Neuronal stem cell (in vitro differentiated cells): ENCODE results near the gene ADAMTS17.

Experiments
- DNase-seq: peaks from one replicate; pipeline ENCODE4 v3.0.0-alpha.2; 2013; ENCODE audit warnings: low spot score
- H2AFZ ChIP-seq: one replicate; pipeline ENCODE4 v1.6.1; 2013; ENCODE audit warnings: mild to moderate bottlenecking, low read length, inconsistent platforms
- H2AK5ac ChIP-seq: 2 replicates; pipeline ENCODE4 v1.6.1; 2013; ENCODE audit warnings: low read depth, mild to moderate bottlenecking, inconsistent platforms, low read length, moderate library complexity, mixed read lengths
- H2BK120ac ChIP-seq: 2 replicates; pipeline ENCODE4 v1.6.1; 2013; ENCODE audit warnings: low read depth, mild to moderate bottlenecking, inconsistent platforms, low read length, moderate library complexity, mixed read lengths
- H2BK12ac ChIP-seq: one replicate; pipeline ENCODE4 v1.6.1; 2013; ENCODE audit warnings: low read length, inconsistent platforms
- H2BK15ac ChIP-seq: 2 replicates; pipeline ENCODE4 v1.6.1; 2013; ENCODE audit warnings: mild to moderate bottlenecking, low read length, inconsistent platforms, mixed read lengths
- H2BK5ac ChIP-seq: one replicate; pipeline ENCODE4 v1.6.1; 2013; ENCODE audit warnings: inconsistent platforms, mild to moderate bottlenecking, low read length, moderate library complexity
- H3K14ac ChIP-seq: one replicate; pipeline ENCODE4 v1.6.1; 2013; ENCODE audit warnings: low read length, inconsistent platforms
- H3K18ac ChIP-seq: 2 replicates; pipeline ENCODE4 v1.6.1; 2013; ENCODE audit warnings: low read length, inconsistent platforms
- H3K23ac ChIP-seq: 2 replicates; pipeline ENCODE4 v1.6.1; 2013; ENCODE audit warnings: low read depth, mild to moderate bottlenecking, mixed read lengths, low read length, inconsistent platforms; ENCODE audit not compliant: poor library complexity
- H3K27ac ChIP-seq: replicated peaks from 3 replicates; pipeline ENCODE4 v1.5.1; 2013; ENCODE audit warnings: low read length, inconsistent platforms
- H3K27me3 ChIP-seq, 3 experiments: 2 replicates each; pipeline ENCODE4 v1.6.1; 2013; ENCODE audit warnings: low read length in 3 of 3, mild to moderate bottlenecking in 2 of 3, inconsistent platforms in 1 of 3, low read depth in 1 of 3, mixed read lengths in 1 of 3, moderate library complexity in 1 of 3; ENCODE audit not compliant: control insufficient read depth in 3 of 3, insufficient read depth in 3 of 3
- H3K36me3 ChIP-seq, 2 donors: replicated peaks in 1 of 2; 2 replicates each; pipeline ENCODE4 v1.6.1; 2013; ENCODE audit warnings: low read length in 2 of 2; ENCODE audit not compliant: control insufficient read depth in 2 of 2, insufficient read depth in 2 of 2
- H3K4ac ChIP-seq: 2 replicates; pipeline ENCODE4 v1.6.1; 2013; ENCODE audit warnings: inconsistent platforms, mild to moderate bottlenecking, low read length, moderate library complexity
- H3K4me1 ChIP-seq, 2 donors: 1 replicate in 1 of 2; 2 replicates in 1 of 2; pipeline ENCODE4 v1.6.1; 2013; ENCODE audit warnings: low read length in 2 of 2, low read depth in 1 of 2; ENCODE audit not compliant: control insufficient read depth in 2 of 2, insufficient read depth in 1 of 2
- H3K4me2 ChIP-seq: one replicate; pipeline ENCODE4 v1.6.1; 2013; ENCODE audit warnings: mild to moderate bottlenecking, low read length, inconsistent platforms; ENCODE audit not compliant: insufficient read depth, poor library complexity, severe bottlenecking
- H3K4me3 ChIP-seq, 2 donors: 2 replicates each; pipeline ENCODE4 v1.5.1; 2013; ENCODE audit warnings: low read length in 2 of 2, mild to moderate bottlenecking in 2 of 2, inconsistent platforms in 1 of 2, moderate library complexity in 1 of 2
- H3K79me1 ChIP-seq: one replicate; pipeline ENCODE4 v1.6.1; 2013; ENCODE audit warnings: low read depth, mild to moderate bottlenecking, inconsistent platforms, low read length, moderate library complexity
- H3K9ac ChIP-seq: one replicate; pipeline ENCODE4 v1.6.1; 2013; ENCODE audit warnings: mild to moderate bottlenecking, low read depth, low read length, inconsistent platforms; ENCODE audit not compliant: poor library complexity
- H3K9me3 ChIP-seq, 2 donors: replicated peaks in 1 of 2; 2 replicates each; pipeline versions ENCODE3 to v1.6.1; 2013; ENCODE audit warnings: low read length in 2 of 2, mild to moderate bottlenecking in 2 of 2, inconsistent platforms in 1 of 2, low read depth in 1 of 2, mixed read lengths in 1 of 2, moderate library complexity in 1 of 2; ENCODE audit not compliant: control insufficient read depth in 2 of 2, insufficient read depth in 1 of 2
- H4K8ac ChIP-seq: one replicate; pipeline ENCODE4 v1.6.1; 2013; ENCODE audit warnings: low read depth, mild to moderate bottlenecking, inconsistent platforms, low read length, moderate library complexity
- H4K91ac ChIP-seq: one replicate; pipeline ENCODE4 v1.6.1; 2013; ENCODE audit warnings: low read length, low read depth, mild to moderate bottlenecking, inconsistent platforms; ENCODE audit not compliant: poor library complexity
- WGBS, 2 donors: extraction: QIAGEN DNeasy Blood & Tissue Kit; methylation state at CpG; one replicate each; pipeline ENCODE4 v1.1.7; 2013; ENCODE audit warnings: missing lambda C conversion rate in 2 of 2, mixed read lengths in 1 of 2; ENCODE audit not compliant: insufficient read length in 2 of 2, insufficient replicate concordance in 1 of 2; ENCODE audit errors: extremely low coverage in 2 of 2; 5-methylcytosine and 5-hydroxymethylcytosine counted together

Gene ADAMTS17

GRCh38 chr15:100330629-100331215 lies 11.1 kb downstream of the ADAMTS17 start:
- no peak overlapping the region for H2BK5ac ChIP-seq
- no peak overlapping the region for H3K27ac ChIP-seq
- H2BK120ac ChIP-seq: no peak overlapping the region
- no peak overlapping the region for H3K23ac ChIP-seq
- no peak for DNase-seq
- H3K4ac ChIP-seq: no peak overlapping the region
- no peak overlapping the region for H3K18ac ChIP-seq
- no peak overlapping the region for H2BK15ac ChIP-seq
- no peaks in the 10 kb centered on the region for H3K79me1 ChIP-seq
- WGBS, 2 donors: no CpG with 5 or more reads among the region's 12 CpGs
- H3K14ac ChIP-seq: no peak overlapping the region
- no peak overlapping the region for H4K91ac ChIP-seq
- H3K4me1 ChIP-seq: peaks cover 0 to 4% of the 10 kb centered on the region in 2 donors
- H4K8ac ChIP-seq: no peak overlapping the region
- H2AK5ac ChIP-seq: no peak overlapping the region
- no peaks in the 10 kb centered on the region for H3K27me3 ChIP-seq
- H3K9me3 ChIP-seq: no peaks in the 10 kb centered on the region
- no peaks in the 10 kb centered on the region for H3K36me3 ChIP-seq
- H3K9ac ChIP-seq: no peak overlapping the region
- no peak overlapping the region for H3K4me3 ChIP-seq
- H2BK12ac ChIP-seq: no peak overlapping the region
- no peak overlapping the region for H3K4me2 ChIP-seq
- no peak overlapping the region for H2AFZ ChIP-seq

DNA sequence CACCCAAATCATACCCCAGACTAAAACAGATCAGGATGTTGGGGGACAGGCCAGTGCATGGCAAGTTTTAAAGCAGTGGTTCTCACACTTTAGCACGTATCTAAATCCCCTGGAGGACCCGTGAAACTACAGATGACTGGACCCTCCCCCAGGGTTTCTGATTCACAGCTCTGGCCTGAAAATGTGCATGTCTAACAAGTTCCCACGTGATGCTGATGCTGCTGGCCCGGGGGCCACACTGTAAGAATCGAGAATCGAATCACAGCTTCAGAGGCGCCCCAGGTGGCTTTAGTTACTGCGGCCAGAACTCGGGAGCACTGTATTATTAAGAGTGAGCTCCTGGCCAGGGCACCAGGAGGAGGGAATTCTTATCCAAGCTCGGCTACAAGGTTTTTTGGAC lies 11.6 kb downstream of the ADAMTS17 start:
- Histone ChIP-seq H3K4me1 (peaks cover 0 to 4% of the 10 kb centered on the region in 2 donors), H3K36me3 (no peaks in the 10 kb centered on the region), H3K27me3 (no peaks in the 10 kb centered on the region), H3K9me3 (no peaks in the 10 kb centered on the region), H3K4ac (no peak overlapping the region), H3K27ac (no peak overlapping the region), H3K14ac (no peak overlapping the region), H3K18ac (no peak overlapping the region), H2BK120ac (no peak overlapping the region), H2BK12ac (no peak overlapping the region), H3K9ac (no peak overlapping the region), H3K23ac (no peak overlapping the region), H4K91ac (no peak overlapping the region), H3K4me2 (no peak overlapping the region), H3K4me3 (no peak overlapping the region), H3K79me1 (no peaks in the 10 kb centered on the region), H2BK5ac (no peak overlapping the region), H4K8ac (no peak overlapping the region), H2AFZ (no peak overlapping the region), H2BK15ac (no peak overlapping the region), H2AK5ac (no peak overlapping the region)
- DNase-seq: no peak
- no CpG with 5 or more reads among the region's 10 CpGs for WGBS, 2 donors

- H3K23ac ChIP-seq: no peak overlapping the region
- H3K4me1 ChIP-seq: no peaks in the 10 kb centered on the region
- no peak overlapping the region for H3K4ac ChIP-seq
- H2AFZ ChIP-seq: no peak overlapping the region
- H3K4me3 ChIP-seq: no peak overlapping the region
- H3K79me1 ChIP-seq: no peaks in the 10 kb centered on the region
- H3K36me3 ChIP-seq: no peaks in the 10 kb centered on the region
- no peaks in the 10 kb centered on the region for H3K9me3 ChIP-seq
- no CpG with 5 or more reads among the region's 9 CpGs for WGBS, 2 donors
- no peaks in the 10 kb centered on the region for H3K27me3 ChIP-seq
- no peak overlapping the region for H3K4me2 ChIP-seq
- no peak overlapping the region for H2AK5ac ChIP-seq
- DNase-seq: no peak
- H2BK5ac ChIP-seq: no peak overlapping the region
- H3K14ac ChIP-seq: no peak overlapping the region
- no peak overlapping the region for H2BK15ac ChIP-seq
- no peak overlapping the region for H2BK120ac ChIP-seq
- H3K18ac ChIP-seq: no peak overlapping the region
- H3K27ac ChIP-seq: no peak overlapping the region
- H4K8ac ChIP-seq: no peak overlapping the region
- no peak overlapping the region for H3K9ac ChIP-seq
- no peak overlapping the region for H4K91ac ChIP-seq
- no peak overlapping the region for H2BK12ac ChIP-seq
Observed at GRCh38 chr15:100328796-100329195, 13.0 kb downstream of the ADAMTS17 start.

DNA sequence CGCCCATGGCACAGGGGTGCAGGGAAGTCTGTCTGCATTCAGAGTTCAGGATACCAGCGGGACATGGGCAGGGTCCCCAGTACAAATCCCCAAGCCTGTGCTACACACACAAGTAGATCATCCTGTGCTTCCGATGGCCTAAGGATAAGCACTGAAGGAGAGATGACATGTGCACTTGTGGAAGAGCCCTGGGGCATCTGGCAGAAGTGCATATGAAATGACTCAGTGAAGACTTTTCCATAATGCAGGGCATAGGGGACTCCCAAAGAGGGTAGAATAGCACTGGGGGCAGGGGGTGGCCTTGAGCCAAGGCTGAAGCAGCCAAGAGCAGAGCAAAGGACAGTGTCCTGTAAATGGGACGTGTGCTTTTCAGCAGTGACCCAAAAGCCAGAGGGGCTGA lies 22.9 kb downstream of the ADAMTS17 start:
- Histone ChIP-seq H3K9ac (no peak overlapping the region), H3K4me2 (no peak overlapping the region), H3K36me3 (no peaks in the 10 kb centered on the region), H3K27me3 (no peaks in the 10 kb centered on the region), H3K18ac (no peak overlapping the region), H3K4me3 (no peak overlapping the region), H3K14ac (no peak overlapping the region), H4K91ac (no peak overlapping the region), H3K23ac (no peak overlapping the region), H2BK15ac (no peak overlapping the region), H3K4me1 (no peaks in the 10 kb centered on the region), H3K9me3 (no peaks in the 10 kb centered on the region), H2BK12ac (no peak overlapping the region), H3K79me1 (no peaks in the 10 kb centered on the region), H3K27ac (no peak overlapping the region), H3K4ac (no peak overlapping the region), H4K8ac (no peak overlapping the region), H2BK5ac (no peak overlapping the region), H2AFZ (no peak overlapping the region), H2BK120ac (no peak overlapping the region), H2AK5ac (no peak overlapping the region)
- WGBS, 2 donors: no CpG with 5 or more reads among the region's 4 CpGs
- no peak for DNase-seq
